Activated T-helper 2 cell treated with anti-CD3 and anti-CD28 coated beads, Interferon-gamma antibody, Interleukin-2, Interleukin-4, amounts not matched to agents 10 μg/mL and 5 μg/mL and 100 μg/mL, durations not matched to agents 14 hours and 24 hours and 36 hours (primary cell): ENCODE data around the gene MCIDAS. TPM values are rescaled to one million over a fixed set of nuclear protein-coding genes. Genes with fewer than 3 reads are reported as not detected.

Experiments
- DNase-seq: peaks from one replicate; pipeline ENCODE4 v3.0.0; 2021; ENCODE audit warnings: low spot score
- H3K27ac Mint-ChIP-seq: one replicate; pipeline ENCODE4 v1.8.0; 2021; ENCODE audit warnings: mixed read lengths
- H3K27me3 Mint-ChIP-seq: one replicate; pipeline ENCODE4 v1.8.0; 2021; ENCODE audit warnings: low read depth, mixed read lengths
- H3K36me3 Mint-ChIP-seq: one replicate; pipeline ENCODE4 v1.8.0; 2021; ENCODE audit warnings: low read depth, mixed read lengths
- H3K4me1 Mint-ChIP-seq: one replicate; pipeline ENCODE4 v1.8.0; 2021; ENCODE audit warnings: low read depth, mixed read lengths
- H3K4me3 Mint-ChIP-seq: one replicate; pipeline ENCODE4 v1.8.0; 2021; ENCODE audit warnings: low read depth, mild to moderate bottlenecking, moderate library complexity, mixed read lengths
- H3K9me3 Mint-ChIP-seq: one replicate; pipeline ENCODE4 v1.8.0; 2021; ENCODE audit warnings: mixed read lengths
- intact Hi-C: fragments of 100-400 bp; cut with micrococcal nuclease; formaldehyde crosslinking; loops from one replicate; pipeline ENCODE4 v1.15.1; 2023
- total RNA-seq: library from RNA; stranded (reverse); gene quantifications from 2 replicates; pipeline ENCODE4 v1.2.3, GENCODE V29; 2022

Gene MCIDAS
- total RNA-seq, 1 donor from 2014 or later = not detected

- intact Hi-C loops = loop anchor here (1.0 to 5.0 kb wide), 4 partner anchors 55 to 1030 kb away; partner anchors contain the start of gene MCIDAS
- Mint-ChIP-seq H3K4me3 (peak overlapping the region; percentile 86), H3K36me3 (no peaks in the 10 kb centered on the region), H3K27ac (peak overlapping the region; percentile 36), H3K4me1 (peaks cover 34% of the 10 kb centered on the region), H3K9me3 (no peaks in the 10 kb centered on the region), H3K27me3 (peaks cover 66% of the 10 kb centered on the region)
- peak; percentile 60 for DNase-seq
These were observed 54.8 kb downstream of the MCIDAS start for GRCh38 chr5:55172051-55172899.

GRCh38 chr5:55171471-55171870, 55.6 kb downstream of the MCIDAS start:
- Mint-ChIP-seq H3K9me3 (no peaks in the 10 kb centered on the region), H3K27me3 (peaks cover 65% of the 10 kb centered on the region), H3K36me3 (no peaks in the 10 kb centered on the region), H3K27ac (no peak overlapping the region), H3K4me1 (peaks cover 30% of the 10 kb centered on the region), H3K4me3 (no peak overlapping the region)
- DNase-seq = no peak
- intact Hi-C loops = loop anchor here (5.0 kb wide), 2 partner anchors 521 to 1031 kb away; no protein-coding TSS in a partner anchor

Other genes starting within 250 kb of the MCIDAS start
- gene ESM1, start 241.7 kb downstream of the MCIDAS start, total RNA-seq = 0.11 and 0.37 TPM in 2 replicates
- gene GZMK, start 203.1 kb downstream of the MCIDAS start, total RNA-seq = 0.23 and 0.55 TPM in 2 replicates
- gene GZMA, start 124.7 kb downstream of the MCIDAS start, total RNA-seq = 95.1 and 96.9 TPM in 2 replicates
- gene GPX8, start 67.1 kb downstream of the MCIDAS start, total RNA-seq = not detected in 2 replicates
- 0.18 TPM in 1 of 2 replicates, not detected in the other for gene CDC20B, start 54.1 kb downstream of the MCIDAS start, total RNA-seq
- 0.27 TPM in 1 of 2 replicates, not detected in the other for gene CCNO, start 6.3 kb upstream of the MCIDAS start, total RNA-seq
- 17.6 and 20.0 TPM in 2 replicates for gene DHX29, start 80.4 kb upstream of the MCIDAS start, total RNA-seq
- 110 and 123 TPM in 2 replicates for gene MTREX, start 80.7 kb upstream of the MCIDAS start, total RNA-seq